ENCODE measurements around the gene GNS.
"Not testable (repeated sequence)": the region's sequence is repeated elsewhere in the genome, so short reads cannot be mapped to it uniquely, and the experiment has no call there.

The GNS gene

DNA sequence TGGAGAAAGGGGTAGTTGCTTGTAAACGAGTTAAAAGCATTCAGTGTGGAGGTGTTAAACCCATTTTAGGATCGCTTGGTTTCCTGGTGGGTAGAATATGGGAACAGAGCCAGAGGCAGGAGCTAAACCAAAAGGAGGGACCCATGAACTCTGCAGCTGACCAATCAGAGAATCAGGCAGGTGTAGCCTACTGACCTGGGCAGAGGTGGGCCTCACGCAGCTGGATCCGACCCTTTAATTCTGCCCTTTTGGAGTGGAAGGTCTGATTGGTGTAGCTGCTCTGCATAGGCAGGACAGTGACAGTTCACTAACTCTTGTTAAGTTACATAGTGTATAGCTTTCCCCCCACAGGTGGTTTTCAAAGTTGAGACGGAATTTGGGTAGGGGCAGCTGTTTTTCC lies 63.7 kb downstream of the GNS start:
- no peak for DNase-seq (ENCODE audit: low read depth)

DNA sequence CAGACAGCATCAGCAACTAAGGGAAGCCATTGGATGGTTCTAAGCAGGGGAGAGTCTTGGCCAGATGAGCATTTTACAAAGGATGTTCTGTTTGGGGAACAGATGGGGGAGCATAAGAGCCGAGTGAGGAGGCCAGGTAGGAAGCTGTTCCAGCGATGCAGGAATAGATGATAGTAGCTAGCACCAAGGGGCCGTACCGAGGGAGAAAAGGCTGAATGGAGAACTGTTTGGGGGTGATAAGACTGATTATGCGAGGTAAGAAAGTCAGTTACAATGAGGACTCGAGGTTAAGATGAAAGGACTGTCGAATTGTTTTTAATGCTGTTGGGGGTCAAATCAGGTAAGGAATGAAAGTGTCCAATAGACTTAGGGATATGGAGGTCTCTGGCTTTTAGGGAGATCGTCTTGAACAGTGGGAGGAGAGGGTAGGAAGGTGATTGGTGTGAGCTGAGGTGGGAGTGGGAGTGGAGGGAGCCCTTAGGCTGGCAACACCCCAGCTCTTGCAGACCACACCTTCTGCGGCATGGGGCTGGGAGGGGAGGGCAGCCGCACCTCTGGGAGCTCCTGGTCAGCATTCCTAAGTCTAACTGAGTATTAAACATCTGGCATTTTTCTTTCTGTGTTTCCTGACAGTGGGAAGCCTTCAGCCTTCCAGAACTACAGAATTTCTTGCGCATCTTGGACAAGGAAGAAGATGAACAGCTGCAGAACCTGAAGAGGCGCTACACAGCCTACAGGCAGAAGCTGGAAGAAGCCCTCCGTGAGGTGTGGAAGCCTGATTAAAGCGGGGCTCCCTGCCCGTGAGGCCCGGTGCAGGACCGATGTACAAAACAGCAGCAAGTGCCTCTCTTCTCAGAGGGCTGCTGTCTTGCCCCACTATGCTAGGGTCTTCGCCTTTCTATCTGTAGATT lies 64.8 kb downstream of the GNS start:
- DNase-seq (ENCODE audit: low read depth) = no peak

GRCh38 chr12:64691795-64692583 lies 67.2 kb downstream of the GNS start:
- no peak for DNase-seq (ENCODE audit: low read depth)

DNA sequence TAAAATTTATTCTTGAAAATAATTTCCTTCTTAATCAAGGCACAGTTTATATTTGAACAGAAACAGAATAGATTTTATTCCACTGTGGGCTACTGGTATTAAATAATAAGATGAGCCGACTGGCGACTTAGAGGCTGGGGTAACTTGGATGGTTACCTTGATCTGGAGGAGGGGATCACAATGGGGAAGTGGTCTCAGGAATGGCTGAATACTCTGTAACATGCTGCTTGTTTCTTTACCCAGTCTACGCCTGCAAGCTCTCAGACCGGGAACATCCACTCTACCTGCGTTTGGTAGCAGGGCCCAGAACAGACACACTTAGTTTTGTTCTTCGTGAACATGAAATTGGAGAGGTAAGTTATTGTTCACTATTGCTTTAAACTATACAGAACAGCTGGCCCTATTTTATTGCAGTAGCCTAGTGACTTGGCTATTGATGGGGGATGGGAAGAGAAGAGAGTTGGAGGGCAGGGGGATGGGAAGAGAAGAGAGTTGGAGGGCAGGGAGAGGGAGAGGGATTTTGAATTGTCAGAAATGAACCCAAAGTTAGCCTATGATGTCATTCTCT lies 67.9 kb downstream of the GNS start:
- no peak for DNase-seq (ENCODE audit: low read depth)

DNA sequence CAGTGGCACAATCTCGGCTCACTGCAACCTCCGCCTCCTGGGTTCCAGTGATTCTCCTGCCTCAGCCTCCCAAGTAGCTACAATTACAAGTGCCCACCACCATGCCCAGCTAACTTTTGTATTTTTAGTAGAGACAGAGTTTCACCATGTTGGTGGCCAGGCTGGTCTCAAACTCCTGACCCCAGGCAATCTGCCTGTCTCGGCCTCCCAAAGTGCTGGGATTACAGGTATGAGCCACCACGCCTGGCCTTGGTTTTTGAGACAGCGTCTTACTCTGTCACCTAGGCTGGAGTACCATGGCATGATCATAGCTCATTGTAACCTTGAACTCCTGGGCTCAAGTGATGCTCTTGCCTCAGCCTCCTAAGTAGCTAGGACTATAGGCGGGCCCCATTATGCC lies 69.0 kb downstream of the GNS start:
- DNase-seq (ENCODE audit: low read depth) = not testable (repeated sequence)

- DNase-seq (ENCODE audit: low read depth) = no peak
These were observed 70.5 kb downstream of the GNS start for GRCh38 chr12:64688715-64689114.

DNA sequence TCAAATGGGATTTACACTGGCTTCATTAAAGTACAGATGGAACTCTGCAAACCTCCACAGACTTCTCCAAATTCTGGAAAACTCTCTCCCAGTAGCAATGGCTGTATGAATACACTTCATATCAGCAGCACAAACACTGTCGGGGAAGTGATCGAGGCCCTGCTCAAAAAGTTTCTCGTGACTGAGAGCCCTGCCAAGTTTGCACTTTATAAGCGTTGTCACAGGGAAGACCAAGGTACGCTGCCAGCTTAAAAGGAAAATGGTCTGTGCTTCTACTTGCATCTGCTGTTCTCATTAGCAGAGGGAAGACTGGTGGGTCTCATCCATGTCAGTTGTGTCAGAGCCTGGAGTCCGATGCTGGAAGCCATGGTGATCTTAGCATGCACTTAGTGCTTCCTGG lies 71.0 kb downstream of the GNS start:
- DNase-seq (ENCODE audit: low read depth) = no peak

- DNase-seq (ENCODE audit: low read depth) = peak; percentile 44
These were observed 71.4 kb downstream of the GNS start for GRCh38 chr12:64687816-64688215.

- no peak for DNase-seq (ENCODE audit: low read depth)
These were observed 73.6 kb downstream of the GNS start for GRCh38 chr12:64685605-64686004.

- DNase-seq (ENCODE audit: low read depth) = no peak
These were observed 74.2 kb downstream of the GNS start for GRCh38 chr12:64685050-64685449.

DNA sequence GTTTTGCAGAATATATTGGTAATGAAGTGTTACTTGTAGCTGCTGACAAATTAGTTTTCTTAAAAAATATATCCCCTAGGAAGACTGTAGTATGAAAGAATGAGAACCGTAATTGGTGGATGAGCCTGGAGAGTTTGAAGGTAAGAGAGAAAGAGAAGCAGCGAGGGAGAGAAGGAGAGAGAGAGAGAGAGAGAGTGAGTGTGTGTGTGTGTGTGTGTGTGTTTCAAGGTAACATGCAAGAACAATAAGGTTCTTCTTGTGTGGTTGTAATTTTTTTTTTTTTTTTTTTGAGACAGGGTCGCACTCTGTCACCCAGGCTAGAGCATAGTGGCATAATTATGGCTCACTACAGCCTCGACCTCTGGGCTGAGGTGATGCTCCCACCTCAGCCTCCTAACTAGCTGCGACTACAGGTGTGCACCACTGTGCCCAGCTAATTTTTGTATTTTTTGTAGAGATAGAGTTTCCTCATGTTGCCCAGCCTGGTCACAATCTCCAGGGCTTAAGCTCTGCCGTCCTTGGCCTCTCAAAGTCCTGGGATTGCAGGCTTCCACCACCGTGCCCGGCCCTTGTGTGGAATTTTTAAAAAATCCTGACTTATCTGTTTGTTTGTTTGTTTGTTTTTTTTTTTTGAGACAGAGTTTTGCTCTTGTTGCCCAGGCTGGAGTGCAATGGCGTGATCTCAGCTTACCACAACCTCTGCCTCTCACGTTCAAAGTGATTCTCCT lies 75.2 kb downstream of the GNS start:
- no peak for DNase-seq (ENCODE audit: low read depth)

DNA sequence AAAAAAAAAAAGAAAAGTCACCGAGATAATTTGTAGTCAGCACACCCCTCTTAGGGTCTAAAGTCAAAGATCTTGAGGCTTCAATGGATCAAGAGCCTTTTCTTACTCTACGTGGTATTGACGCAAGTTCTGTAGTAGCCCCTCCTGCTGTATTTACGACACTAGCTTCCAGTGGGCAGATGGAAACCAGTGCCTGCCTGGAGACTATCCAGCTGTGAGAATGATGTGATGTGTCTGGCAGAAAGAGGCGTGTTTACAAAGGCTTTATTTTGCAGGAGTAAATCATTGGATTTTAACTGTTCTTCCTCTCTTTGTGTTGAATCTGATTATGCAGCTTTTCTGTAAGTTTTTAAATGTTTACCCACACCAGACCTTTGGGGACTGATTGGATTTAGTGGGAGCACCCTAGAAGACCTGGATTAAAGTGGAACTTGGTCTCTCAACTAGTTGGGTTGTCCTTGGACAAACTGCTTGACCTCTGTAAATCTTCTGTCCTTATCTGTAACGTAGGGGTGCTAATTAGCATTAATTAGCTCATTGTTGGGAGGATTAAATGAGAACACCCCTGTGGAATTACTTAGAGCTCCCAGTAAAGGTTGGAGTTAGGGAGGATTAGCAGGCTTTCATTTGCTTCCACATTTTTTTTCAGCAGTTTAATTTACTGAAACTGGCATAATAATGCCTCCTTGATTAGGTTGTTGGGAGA lies 76.5 kb downstream of the GNS start:
- DNase-seq (ENCODE audit: low read depth) = peak; percentile 54

DNA sequence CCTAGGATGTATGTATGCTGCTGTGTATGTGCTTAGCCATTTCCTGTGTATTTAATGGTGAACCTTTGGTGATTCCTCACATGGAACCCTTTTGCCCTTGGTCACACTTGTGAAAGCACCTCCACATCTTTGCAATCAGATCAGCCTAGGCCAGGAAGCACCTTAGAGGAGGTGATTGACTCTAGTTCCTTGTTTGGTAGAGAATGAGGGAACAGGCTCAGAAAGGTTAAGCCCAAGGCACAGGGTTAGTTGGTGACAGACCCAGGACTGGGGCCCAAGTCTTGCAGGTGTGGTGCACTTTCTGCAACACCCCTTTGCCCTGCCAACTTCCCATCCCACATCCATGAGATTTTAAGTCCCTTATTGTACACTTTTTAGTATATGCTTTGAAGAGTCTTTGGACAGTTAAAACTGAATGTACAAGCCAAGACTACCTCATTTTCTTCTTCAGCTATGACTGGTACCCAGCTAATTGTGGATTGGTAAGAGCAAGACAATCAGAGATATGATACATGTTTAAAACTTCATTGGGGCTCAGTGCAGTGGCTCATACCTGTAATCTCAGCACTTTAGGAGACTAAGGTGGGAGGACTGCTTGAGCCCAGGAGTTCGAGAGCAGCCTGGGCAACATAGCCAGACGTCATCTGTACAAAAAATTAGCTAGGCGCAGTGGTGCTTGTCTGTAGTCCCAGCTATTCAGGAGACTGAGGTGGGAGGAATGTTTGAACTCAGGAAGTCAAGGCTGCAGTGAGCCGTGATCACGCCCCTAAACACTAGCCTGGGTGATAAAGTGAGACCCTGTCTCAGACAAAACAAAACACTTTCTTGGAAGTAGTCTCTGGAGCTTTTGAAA lies 77.8 kb downstream of the GNS start:
- no peak for DNase-seq (ENCODE audit: low read depth)

- DNase-seq (ENCODE audit: low read depth) = no peak
These were observed 79.0 kb downstream of the GNS start for GRCh38 chr12:64680235-64680634.

DNA sequence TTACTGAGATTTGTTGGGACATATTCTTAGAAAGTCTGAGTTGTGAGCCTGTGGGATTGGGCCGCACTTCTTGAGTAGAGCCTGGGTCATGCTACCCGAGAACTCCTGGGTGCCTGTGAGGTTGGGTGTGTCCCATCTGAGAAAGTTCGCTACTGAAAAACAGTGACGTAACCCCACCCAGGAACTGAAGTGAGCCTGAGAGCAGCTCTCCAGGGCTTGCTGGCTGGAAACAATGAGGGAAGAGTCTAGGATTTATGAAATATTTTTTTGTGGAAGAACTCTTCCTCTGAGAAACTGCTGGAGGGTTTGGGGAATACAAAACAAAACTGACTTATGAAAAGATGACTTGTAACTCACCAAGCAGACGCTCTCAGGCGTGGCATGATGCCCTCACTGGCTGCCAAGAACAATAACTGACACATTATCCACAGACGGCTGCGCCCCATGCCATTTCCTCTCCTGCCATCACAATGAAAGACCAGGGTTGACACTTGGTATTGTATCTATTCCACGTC lies 79.7 kb downstream of the GNS start:
- peak; percentile 78 for DNase-seq (ENCODE audit: low read depth)

DNA sequence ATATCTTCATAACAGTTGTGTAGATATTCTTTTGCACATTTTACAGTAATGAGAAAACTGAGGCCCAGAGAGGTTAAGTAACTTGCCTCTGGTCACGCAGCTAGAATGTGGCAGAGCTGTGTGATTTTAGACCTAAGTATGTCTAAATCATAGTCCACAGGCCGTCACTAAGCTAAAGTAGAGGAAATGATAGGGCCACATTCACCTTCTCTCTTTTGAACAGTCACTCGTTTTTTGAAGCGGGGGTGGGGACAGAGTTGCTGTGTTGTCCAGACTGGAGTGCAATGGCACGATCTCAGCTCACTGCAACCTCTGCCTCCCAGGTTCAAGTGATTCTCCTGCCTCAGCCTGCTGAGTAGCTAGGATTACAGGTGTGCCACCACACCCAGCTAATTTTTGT lies 80.4 kb downstream of the GNS start:
- DNase-seq (ENCODE audit: low read depth) = no peak

- DNase-seq (ENCODE audit: low read depth) = no peak
These were observed 81.0 kb downstream of the GNS start for GRCh38 chr12:64678248-64678647.

GRCh38 chr12:64675795-64676194 lies 83.4 kb downstream of the GNS start:
- no peak for DNase-seq (ENCODE audit: low read depth)

DNA sequence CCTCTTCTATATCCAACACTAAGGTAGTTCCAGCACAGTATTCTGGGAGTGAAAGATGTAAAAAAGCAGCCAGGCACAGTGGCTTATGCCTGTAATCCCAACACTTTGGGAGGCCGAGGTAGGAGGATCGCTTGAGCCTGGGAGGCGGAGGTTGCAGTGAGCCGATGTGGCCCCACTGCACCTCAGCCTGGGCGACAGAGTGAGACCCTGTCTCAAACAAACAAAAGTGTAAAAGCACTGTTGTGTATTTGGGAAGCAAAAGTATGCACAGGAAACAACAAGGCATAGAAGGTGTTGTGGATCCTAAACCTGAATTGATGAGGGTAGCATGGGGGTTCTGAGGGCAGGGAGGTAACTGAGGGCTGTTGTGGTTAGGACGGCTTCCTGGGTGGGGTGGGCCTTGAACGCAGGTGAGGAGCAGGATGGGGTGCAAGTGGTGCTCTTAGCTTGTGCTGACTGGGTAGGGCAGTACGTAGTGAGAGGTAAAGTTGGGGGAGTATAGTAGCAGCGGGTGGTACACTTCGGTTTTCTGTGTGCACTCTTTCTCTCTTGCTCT lies 84.8 kb downstream of the GNS start:
- DNase-seq (ENCODE audit: low read depth) = no peak

All from iris pigment epithelial cell (primary cell).